ENCODE data around the gene MAP1LC3B. TPM values are rescaled to one million over a fixed set of nuclear protein-coding genes. Genes with fewer than 3 reads are reported as not detected.
A peak's percentile ranks its signal among the peaks of the same experiment; 100 is the strongest.

Gene MAP1LC3B
- total RNA-seq, 4 donors from 2014 or later, result 26.3 to 79.7 (median 58.0) TPM

DNA sequence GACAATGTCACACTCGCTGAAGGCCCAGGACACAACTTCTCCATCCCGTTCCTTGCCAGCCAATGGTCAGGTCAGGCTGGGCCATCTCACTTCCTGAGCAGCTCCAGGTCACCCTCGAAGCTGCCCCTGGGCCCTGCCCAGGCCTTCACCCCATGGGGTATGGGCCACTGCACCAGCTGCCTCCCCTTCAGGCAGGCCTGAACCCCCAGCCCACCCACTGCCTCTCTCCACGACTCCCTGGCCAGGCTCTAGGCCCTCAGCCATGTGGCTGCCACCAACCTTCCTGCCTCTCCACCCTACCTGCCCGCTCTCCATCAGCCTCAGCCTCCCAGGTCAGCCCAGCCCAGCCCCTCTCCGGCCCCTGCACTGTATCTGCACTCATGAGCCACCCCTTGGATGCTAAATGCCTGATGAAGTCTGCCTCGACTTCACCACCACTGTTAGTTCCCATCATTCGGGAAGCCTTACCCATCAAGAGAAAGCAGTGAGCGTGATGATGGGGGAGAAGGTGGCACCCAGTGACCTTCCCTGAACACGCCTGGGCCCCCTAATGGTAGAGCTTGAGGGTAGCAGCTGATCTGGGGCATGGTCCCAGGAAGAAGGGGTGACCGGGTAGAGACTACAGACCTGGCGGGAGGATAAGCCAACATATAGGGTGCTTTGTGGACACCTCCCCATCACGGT lies 44.1 kb upstream of the MAP1LC3B start:
- H3K27me3 ChIP-seq, result no peaks in the 10 kb centered on the region
- TF ChIP-seq POLR2A (IDR thresholded peaks at IDR 0.05), result no peak
- TF ChIP-seq, protein P1, sequence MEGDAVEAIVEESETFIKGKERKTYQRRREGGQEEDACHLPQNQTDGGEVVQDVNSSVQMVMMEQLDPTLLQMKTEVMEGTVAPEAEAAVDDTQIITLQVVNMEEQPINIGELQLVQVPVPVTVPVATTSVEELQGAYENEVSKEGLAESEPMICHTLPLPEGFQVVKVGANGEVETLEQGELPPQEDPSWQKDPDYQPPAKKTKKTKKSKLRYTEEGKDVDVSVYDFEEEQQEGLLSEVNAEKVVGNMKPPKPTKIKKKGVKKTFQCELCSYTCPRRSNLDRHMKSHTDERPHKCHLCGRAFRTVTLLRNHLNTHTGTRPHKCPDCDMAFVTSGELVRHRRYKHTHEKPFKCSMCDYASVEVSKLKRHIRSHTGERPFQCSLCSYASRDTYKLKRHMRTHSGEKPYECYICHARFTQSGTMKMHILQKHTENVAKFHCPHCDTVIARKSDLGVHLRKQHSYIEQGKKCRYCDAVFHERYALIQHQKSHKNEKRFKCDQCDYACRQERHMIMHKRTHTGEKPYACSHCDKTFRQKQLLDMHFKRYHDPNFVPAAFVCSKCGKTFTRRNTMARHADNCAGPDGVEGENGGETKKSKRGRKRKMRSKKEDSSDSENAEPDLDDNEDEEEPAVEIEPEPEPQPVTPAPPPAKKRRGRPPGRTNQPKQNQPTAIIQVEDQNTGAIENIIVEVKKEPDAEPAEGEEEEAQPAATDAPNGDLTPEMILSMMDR (IDR thresholded peaks at IDR 0.05), result no peak
- no peaks in the 10 kb centered on the region for H3K9me3 ChIP-seq
- intact Hi-C loops (cut with DNase I; ENCODE audit: low total_unique reads), result no loop called here
- H3K27ac ChIP-seq, result no peak overlapping the region
- DNase-seq, result no peak
- peaks cover 0 to 2% of the 10 kb centered on the region in 2 donors for H3K4me1 ChIP-seq
- H3K36me3 ChIP-seq, result no peaks in the 10 kb centered on the region
- no peak overlapping the region for H3K4me3 ChIP-seq

DNA sequence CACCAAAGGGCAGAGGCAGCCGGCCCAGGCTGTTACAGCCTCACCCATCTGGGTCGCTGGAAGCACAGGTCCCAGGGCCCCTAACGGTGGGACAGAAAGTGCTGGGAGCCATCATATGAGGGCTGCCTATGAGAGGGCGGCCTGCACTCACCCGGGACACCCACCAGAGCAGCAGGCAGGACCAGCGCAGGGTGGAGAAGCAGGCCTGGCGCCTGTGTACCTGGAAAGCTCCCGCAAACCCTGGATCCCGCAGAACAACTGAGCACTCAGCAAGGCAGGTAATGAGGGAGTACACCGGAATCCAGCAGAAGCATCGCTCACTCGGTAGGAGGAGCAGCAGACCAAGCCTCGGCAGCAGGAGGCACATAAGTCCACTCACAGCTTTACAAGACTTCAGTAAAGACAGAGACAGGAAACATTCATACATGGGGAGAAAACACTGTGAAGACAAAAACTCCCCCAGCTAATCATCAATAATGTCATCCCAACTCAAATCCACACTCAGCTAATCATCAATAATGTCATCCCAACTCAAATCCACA lies 43.4 kb upstream of the MAP1LC3B start:
- no peaks in the 10 kb centered on the region for H3K9me3 ChIP-seq
- intact Hi-C loops (cut with DNase I; ENCODE audit: low total_unique reads), result no loop called here
- TF ChIP-seq POLR2A (IDR thresholded peaks at IDR 0.05), result no peak
- TF ChIP-seq, protein P1 (IDR thresholded peaks at IDR 0.05), result no peak
- H3K27ac ChIP-seq, result no peak overlapping the region
- DNase-seq, result no peak
- no peaks in the 10 kb centered on the region for H3K36me3 ChIP-seq
- peaks cover 0 to 2% of the 10 kb centered on the region in 2 donors for H3K4me1 ChIP-seq
- no peaks in the 10 kb centered on the region for H3K27me3 ChIP-seq
- no peak overlapping the region for H3K4me3 ChIP-seq

- Histone ChIP-seq H3K27ac (no peak overlapping the region), H3K4me1 (peaks cover 0 to 2% of the 10 kb centered on the region in 2 donors), H3K4me3 (no peak overlapping the region), H3K36me3 (no peaks in the 10 kb centered on the region), H3K9me3 (no peaks in the 10 kb centered on the region), H3K27me3 (no peaks in the 10 kb centered on the region)
- no peak for DNase-seq
- TF ChIP-seq POLR2A (IDR thresholded peaks at IDR 0.05), result no peak
- TF ChIP-seq, protein P1 (IDR thresholded peaks at IDR 0.05), result no peak
- intact Hi-C loops (cut with DNase I; ENCODE audit: low total_unique reads), result no loop called here
These were observed 42.1 kb upstream of the MAP1LC3B start for GRCh38 chr16:87350031-87350430.

DNA sequence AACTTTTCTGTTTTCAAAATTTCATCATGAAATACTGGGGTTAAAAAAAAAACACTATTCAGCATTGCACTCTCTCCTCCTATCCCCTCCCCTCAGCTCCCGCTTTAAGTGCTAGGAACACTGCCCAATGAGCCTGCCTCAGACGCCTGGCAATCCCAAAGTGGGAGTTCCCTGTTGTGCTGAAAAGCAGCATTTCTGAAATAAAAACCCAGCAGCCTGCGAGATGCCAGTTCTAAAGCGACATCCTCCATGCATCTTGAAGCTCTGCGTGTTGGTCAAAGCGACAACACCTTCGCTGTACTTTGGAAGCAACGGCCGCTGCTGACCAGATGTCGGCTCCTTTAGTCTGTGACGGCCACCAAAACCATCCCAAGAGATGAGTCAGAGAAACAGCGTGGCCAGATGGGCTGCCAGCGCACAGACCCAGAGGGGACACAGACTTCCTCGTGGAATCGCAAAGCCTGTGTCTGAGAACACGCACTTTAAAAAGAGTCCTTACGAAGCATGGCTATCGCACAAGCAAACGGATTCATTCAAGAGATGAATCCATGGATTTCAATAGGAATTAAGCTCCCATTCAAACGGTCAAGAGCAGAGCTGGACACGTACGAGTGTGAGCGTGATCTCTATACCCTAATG lies 41.3 kb upstream of the MAP1LC3B start:
- no peaks in the 10 kb centered on the region for H3K36me3 ChIP-seq
- H3K4me1 ChIP-seq, result peaks cover 0 to 2% of the 10 kb centered on the region in 2 donors
- no peaks in the 10 kb centered on the region for H3K27me3 ChIP-seq
- intact Hi-C loops (cut with DNase I; ENCODE audit: low total_unique reads), result no loop called here
- H3K4me3 ChIP-seq, result no peak overlapping the region
- H3K9me3 ChIP-seq, result no peaks in the 10 kb centered on the region
- peak overlapping the region in 1 of 2 donors; percentile 2 for H3K27ac ChIP-seq
- DNase-seq, result no peak
- no peak for TF ChIP-seq POLR2A (IDR thresholded peaks at IDR 0.05)
- TF ChIP-seq, protein P1 (IDR thresholded peaks at IDR 0.05), result no peak

DNA sequence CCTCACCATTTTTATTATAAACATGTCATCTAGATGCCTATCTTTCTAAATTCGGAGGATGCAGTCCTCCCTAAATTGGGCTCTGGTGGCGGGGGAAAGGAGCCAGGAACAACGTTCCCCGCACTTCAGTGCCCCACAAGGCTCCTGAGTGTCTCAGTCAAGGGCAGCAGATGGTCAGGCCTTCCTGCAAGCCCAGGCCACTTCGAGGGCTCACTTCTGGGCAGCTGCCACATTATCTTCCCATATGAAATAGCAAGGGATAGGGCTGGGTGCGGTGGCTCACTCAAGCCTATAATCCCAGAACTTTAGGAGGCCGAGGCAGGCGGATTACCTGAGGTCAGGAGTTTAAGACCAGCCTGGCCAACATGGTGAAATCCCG lies 40.8 kb upstream of the MAP1LC3B start:
- Histone ChIP-seq H3K9me3 (no peaks in the 10 kb centered on the region), H3K27me3 (no peaks in the 10 kb centered on the region), H3K4me1 (peaks cover 0 to 2% of the 10 kb centered on the region in 2 donors), H3K27ac (peak overlapping the region in 1 of 2 donors; percentile 2), H3K36me3 (no peaks in the 10 kb centered on the region), H3K4me3 (no peak overlapping the region)
- TF ChIP-seq, protein P1 (IDR thresholded peaks at IDR 0.05), result no peak
- TF ChIP-seq POLR2A (IDR thresholded peaks at IDR 0.05), result no peak
- no peak for DNase-seq
- intact Hi-C loops (cut with DNase I; ENCODE audit: low total_unique reads), result no loop called here

All from uterus (tissue), 4 donors.